H9 (cell line): ENCODE measurements around the gene FGD6. TPM values are rescaled to one million over a fixed set of nuclear protein-coding genes. Genes with fewer than 3 reads are reported as not detected.

Experiments used
- DNase-seq: peaks from one replicate; pipeline ENCODE4 v3.0.0-alpha.2; 2017
- H2AFZ ChIP-seq: one replicate; pipeline ENCODE4 v1.6.1; 2013; ENCODE audit warnings: mild to moderate bottlenecking, low read length, control low read depth, moderate library complexity
- H2AK5ac ChIP-seq: 2 replicates; pipeline ENCODE4 v1.6.1; 2013; ENCODE audit warnings: low read length, control low read depth, mixed read lengths; ENCODE audit not compliant: insufficient read length
- H2BK120ac ChIP-seq: one replicate; pipeline ENCODE4 v1.6.1; 2013; ENCODE audit warnings: low read depth, mild to moderate bottlenecking, low read length, control low read depth, inconsistent platforms; ENCODE audit not compliant: poor library complexity, severe bottlenecking
- H2BK12ac ChIP-seq: 2 replicates; pipeline ENCODE4 v1.6.1; 2013; ENCODE audit warnings: low read length, control low read depth, mixed read lengths, low read depth; ENCODE audit not compliant: insufficient read length
- H2BK15ac ChIP-seq: 2 replicates; pipeline ENCODE4 v1.6.1; 2013; ENCODE audit warnings: low read depth, low read length, control low read depth
- H2BK20ac ChIP-seq: one replicate; pipeline ENCODE4 v1.6.1; 2013; ENCODE audit warnings: low read depth, mild to moderate bottlenecking, low read length, control low read depth, inconsistent platforms; ENCODE audit not compliant: poor library complexity, severe bottlenecking
- H2BK5ac ChIP-seq: 2 replicates; pipeline ENCODE4 v1.6.1; 2013; ENCODE audit warnings: low read length, control low read depth, mixed read lengths; ENCODE audit not compliant: insufficient read length
- H3K14ac ChIP-seq: 2 replicates; pipeline ENCODE4 v1.6.1; 2013; ENCODE audit warnings: low read length, control low read depth; ENCODE audit not compliant: insufficient read depth
- H3K18ac ChIP-seq: 2 replicates; pipeline ENCODE4 v1.6.1; 2013; ENCODE audit warnings: low read depth, mild to moderate bottlenecking, mixed read lengths, low read length, control low read depth; ENCODE audit not compliant: insufficient read length
- H3K23ac ChIP-seq: 2 replicates; pipeline ENCODE4 v1.6.1; 2013; ENCODE audit warnings: low read length, control low read depth, mixed read lengths, low read depth; ENCODE audit not compliant: insufficient read length
- H3K23me2 ChIP-seq: 2 replicates; pipeline ENCODE4 v1.6.1; 2013; ENCODE audit warnings: low read depth, mild to moderate bottlenecking, mixed read lengths, low read length, control low read depth; ENCODE audit not compliant: insufficient read length, poor library complexity, severe bottlenecking
- H3K27ac ChIP-seq: 2 replicates; pipeline ENCODE4 v1.5.1; 2013; ENCODE audit warnings: low read length, control low read depth, mixed read lengths, low read depth; ENCODE audit not compliant: insufficient read length
- H3K27me3 ChIP-seq: 2 replicates; pipeline ENCODE4 v1.6.1; 2013; ENCODE audit warnings: low read length, control low read depth, inconsistent platforms; ENCODE audit not compliant: insufficient read depth
- H3K4ac ChIP-seq: 2 replicates; pipeline ENCODE4 v1.6.1; 2013; ENCODE audit warnings: low read depth, mild to moderate bottlenecking, control low read depth, inconsistent platforms, low read length, moderate library complexity
- H3K4me1 ChIP-seq: 2 replicates; pipeline ENCODE4 v1.6.1; 2013; ENCODE audit warnings: low read length, control low read depth, inconsistent platforms; ENCODE audit not compliant: insufficient read depth
- H3K4me2 ChIP-seq: 2 replicates; pipeline ENCODE4 v1.6.1; 2013; ENCODE audit warnings: low read length, control low read depth, mixed read lengths; ENCODE audit not compliant: insufficient read length, insufficient read depth
- H3K56ac ChIP-seq: 2 replicates; pipeline ENCODE4 v1.6.1; 2013; ENCODE audit warnings: low read depth, mild to moderate bottlenecking, mixed read lengths, low read length, control low read depth; ENCODE audit not compliant: insufficient read length
- H3K79me1 ChIP-seq: 2 replicates; pipeline ENCODE4 v1.6.1; 2013; ENCODE audit warnings: low read depth, mild to moderate bottlenecking, moderate library complexity, low read length, control low read depth, inconsistent platforms; ENCODE audit not compliant: insufficient read depth, poor library complexity, severe bottlenecking
- H3K79me2 ChIP-seq: 2 replicates; pipeline ENCODE4 v1.6.1; 2013; ENCODE audit warnings: low read length, control low read depth, inconsistent platforms; ENCODE audit not compliant: insufficient read depth
- H3K9ac ChIP-seq: 2 replicates; pipeline ENCODE4 v1.6.1; 2013; ENCODE audit warnings: low read length, control low read depth, mixed read lengths; ENCODE audit not compliant: insufficient read length; ENCODE audit errors: extremely low read depth
- H3K9me3 ChIP-seq: one replicate; pipeline ENCODE4 v1.6.1; 2013; ENCODE audit warnings: low read depth, low read length, inconsistent platforms; ENCODE audit not compliant: control insufficient read depth
- H3T11ph ChIP-seq: one replicate; pipeline ENCODE4 v1.6.1; 2013; ENCODE audit warnings: mild to moderate bottlenecking, low read length, control low read depth, inconsistent platforms
- H4K20me1 ChIP-seq: one replicate; pipeline ENCODE4 v1.6.1; 2013; ENCODE audit not compliant: control insufficient read depth, insufficient read length, insufficient read depth
- H4K5ac ChIP-seq: 2 replicates; pipeline ENCODE4 v1.6.1; 2013; ENCODE audit warnings: low read depth, mild to moderate bottlenecking, mixed read lengths, low read length, control low read depth; ENCODE audit not compliant: insufficient read length
- H4K8ac ChIP-seq: replicated peaks from 2 replicates; pipeline ENCODE4 v1.6.1; 2013; ENCODE audit warnings: low read length, control low read depth, mixed read lengths, low read depth; ENCODE audit not compliant: insufficient read length
- H4K91ac ChIP-seq: 2 replicates; pipeline ENCODE4 v1.6.1; 2013; ENCODE audit warnings: low read depth, mild to moderate bottlenecking, moderate library complexity, mixed read lengths, low read length, control low read depth; ENCODE audit not compliant: insufficient read length
- H3K27ac Mint-ChIP-seq, 3 experiments: 2 replicates in 2 of 3; 3 replicates in 1 of 3; pipeline ENCODE4 v1.8.0; 2020 to 2021; ENCODE audit warnings: mixed read lengths in 3 of 3, mild to moderate bottlenecking in 1 of 3, moderate library complexity in 1 of 3
- H3K27me3 Mint-ChIP-seq: 2 replicates; pipeline ENCODE4 v1.8.0; 2021; ENCODE audit warnings: low read depth, mild to moderate bottlenecking, moderate library complexity, mixed read lengths
- H3K36me3 Mint-ChIP-seq, 3 experiments: 2 replicates in 2 of 3; 3 replicates in 1 of 3; pipeline ENCODE4 v1.8.0; 2020 to 2021; ENCODE audit warnings: low read depth in 3 of 3, mixed read lengths in 3 of 3; ENCODE audit not compliant: insufficient read depth in 1 of 3
- H3K4me1 Mint-ChIP-seq, 2 experiments: 2 replicates each; pipeline ENCODE4 v1.8.0; 2020; ENCODE audit warnings: mixed read lengths in 2 of 2
- H3K4me3 Mint-ChIP-seq, 2 experiments: 2 replicates in 1 of 2; 3 replicates in 1 of 2; pipeline ENCODE4 v1.8.0; 2020 to 2021; ENCODE audit warnings: mild to moderate bottlenecking in 2 of 2, mixed read lengths in 2 of 2, moderate library complexity in 1 of 2
- H3K9me3 Mint-ChIP-seq, 2 experiments: 2 replicates in 1 of 2; 3 replicates in 1 of 2; pipeline ENCODE4 v1.8.0; 2020; ENCODE audit warnings: mild to moderate bottlenecking in 2 of 2, mixed read lengths in 2 of 2, moderate library complexity in 1 of 2
- WGBS: extraction: QIAGEN DNeasy Blood & Tissue Kit; methylation state at CpG from one replicate; pipeline ENCODE4 v1.1.7; 2013; ENCODE audit warnings: missing lambda C conversion rate, low lambda C conversion rate, mixed read lengths; ENCODE audit not compliant: insufficient read length; ENCODE audit errors: extremely low coverage; 5-methylcytosine and 5-hydroxymethylcytosine counted together
- total RNA-seq: library from RNA; stranded (reverse); gene quantifications from 2 replicates; pipeline ENCODE4 v1.2.1, GENCODE V29; 2021
- TF ChIP-seq, protein P1 (sequence below): fragments of 200-600 bp; sonication (generic); conservative IDR thresholded peaks from 3 replicates; pipeline ENCODE4 v1.8.0; 2021; ENCODE audit warnings: antibody characterized with exemption, mild to moderate bottlenecking

The FGD6 gene
- total RNA-seq, 1 experiment from 2014 or later = 39.5 TPM

DNA sequence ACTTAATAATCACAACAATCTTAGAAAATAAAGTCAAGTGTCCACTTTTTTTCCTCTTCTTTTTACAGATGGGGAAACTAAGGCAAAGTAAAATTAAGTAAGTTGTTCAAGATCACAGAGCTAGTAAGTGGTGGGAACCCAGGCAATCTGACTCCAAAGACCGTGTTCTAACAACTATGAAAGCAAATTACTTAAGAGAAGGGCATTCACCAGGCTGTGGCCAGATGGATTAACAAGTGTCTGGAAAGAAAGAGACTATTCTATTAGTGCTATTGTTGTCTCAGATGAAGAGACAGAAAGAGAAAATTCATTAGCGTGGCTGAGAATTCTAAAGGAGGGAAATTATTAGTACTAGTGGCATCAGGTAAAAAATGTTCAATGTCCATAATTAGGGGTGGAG lies 48.5 kb downstream of the FGD6 start:
- no CpG with 5 or more reads among the region's 2 CpGs for WGBS
- TF ChIP-seq, protein P1, sequence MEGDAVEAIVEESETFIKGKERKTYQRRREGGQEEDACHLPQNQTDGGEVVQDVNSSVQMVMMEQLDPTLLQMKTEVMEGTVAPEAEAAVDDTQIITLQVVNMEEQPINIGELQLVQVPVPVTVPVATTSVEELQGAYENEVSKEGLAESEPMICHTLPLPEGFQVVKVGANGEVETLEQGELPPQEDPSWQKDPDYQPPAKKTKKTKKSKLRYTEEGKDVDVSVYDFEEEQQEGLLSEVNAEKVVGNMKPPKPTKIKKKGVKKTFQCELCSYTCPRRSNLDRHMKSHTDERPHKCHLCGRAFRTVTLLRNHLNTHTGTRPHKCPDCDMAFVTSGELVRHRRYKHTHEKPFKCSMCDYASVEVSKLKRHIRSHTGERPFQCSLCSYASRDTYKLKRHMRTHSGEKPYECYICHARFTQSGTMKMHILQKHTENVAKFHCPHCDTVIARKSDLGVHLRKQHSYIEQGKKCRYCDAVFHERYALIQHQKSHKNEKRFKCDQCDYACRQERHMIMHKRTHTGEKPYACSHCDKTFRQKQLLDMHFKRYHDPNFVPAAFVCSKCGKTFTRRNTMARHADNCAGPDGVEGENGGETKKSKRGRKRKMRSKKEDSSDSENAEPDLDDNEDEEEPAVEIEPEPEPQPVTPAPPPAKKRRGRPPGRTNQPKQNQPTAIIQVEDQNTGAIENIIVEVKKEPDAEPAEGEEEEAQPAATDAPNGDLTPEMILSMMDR = no peak
- H4K8ac ChIP-seq = no peak overlapping the region
- no peak overlapping the region for H3K56ac ChIP-seq
- H2BK12ac ChIP-seq = no peak overlapping the region
- no peak overlapping the region for H2BK5ac ChIP-seq
- H3K36me3 Mint-ChIP-seq = peaks cover 8 to 55% (median 30%) of the 10 kb centered on the region in 3 experiments; a peak in 6 of 7 replicates
- H2AFZ ChIP-seq = no peak overlapping the region
- H3K9me3 ChIP-seq = no peaks in the 10 kb centered on the region
- no peak overlapping the region for H3K23ac ChIP-seq
- no peak overlapping the region for H3K4me3 Mint-ChIP-seq
- no peaks in the 10 kb centered on the region for H3K4me1 ChIP-seq
- H3K18ac ChIP-seq = no peak overlapping the region
- no peaks in the 10 kb centered on the region for H3K23me2 ChIP-seq
- no peaks in the 10 kb centered on the region for H3K79me1 ChIP-seq
- no peak overlapping the region for H3K14ac ChIP-seq
- no peak for DNase-seq
- H4K5ac ChIP-seq = no peak overlapping the region
- H3K4me1 Mint-ChIP-seq = peaks cover 11 to 14% of the 10 kb centered on the region in 2 experiments
- H3K27ac Mint-ChIP-seq = no peak overlapping the region; a peak in 2 of 7 replicates
- H2BK120ac ChIP-seq = no peak overlapping the region
- H3K4ac ChIP-seq = no peak overlapping the region
- no peak overlapping the region for H2BK15ac ChIP-seq
- H3K27me3 ChIP-seq = no peaks in the 10 kb centered on the region
- H3T11ph ChIP-seq = no peak overlapping the region
- no peak overlapping the region for H3K27ac ChIP-seq
- H2AK5ac ChIP-seq = no peak overlapping the region
- H2BK20ac ChIP-seq = no peak overlapping the region
- H3K79me2 ChIP-seq = no peaks in the 10 kb centered on the region
- H3K4me2 ChIP-seq = no peak overlapping the region
- no peaks in the 10 kb centered on the region for H3K27me3 Mint-ChIP-seq
- H4K20me1 ChIP-seq = no peaks in the 10 kb centered on the region
- H4K91ac ChIP-seq = no peak overlapping the region
- no peaks in the 10 kb centered on the region for H3K9me3 Mint-ChIP-seq
- no peak overlapping the region for H3K9ac ChIP-seq
